Spleen (tissue), 11 donors: ENCODE measurements around the gene GAGE13. TPM values are rescaled to one million over a fixed set of nuclear protein-coding genes. Genes with fewer than 3 reads are reported as not detected.
A peak's percentile ranks its signal among the peaks of the same experiment; 100 is the strongest.
"Not testable (repeated sequence)": the region's sequence is repeated elsewhere in the genome, so short reads cannot be mapped to it uniquely, and the experiment has no call there.

ENCODE experiments used
- DNase-seq: peaks from one replicate; pipeline ENCODE4 v3.0.0-alpha.2; 2020
- H3K27ac ChIP-seq, 8 donors: fragments of 200-600 bp; sonication (generic) in 7 of 8; 1 replicate in 4 of 8; 2 replicates in 4 of 8; pipeline versions ENCODE4 v1.5.0 to v1.8.0; 2016 to 2021; ENCODE audit warnings: inconsistent platforms in 4 of 8, mild to moderate bottlenecking in 4 of 8, moderate library complexity in 1 of 8
- H3K27me3 ChIP-seq, 7 donors: fragments of 200-600 bp; sonication (generic) in 6 of 7; replicated peaks in 1 of 7; 1 replicate in 4 of 7; 2 replicates in 3 of 7; pipeline versions ENCODE4 v1.5.0 to v1.8.0; 2016 to 2021; ENCODE audit warnings: inconsistent platforms in 3 of 7, mild to moderate bottlenecking in 1 of 7
- H3K36me3 ChIP-seq, 6 donors: fragments of 200-600 bp; sonication (generic) in 5 of 6; 1 replicate in 4 of 6; 2 replicates in 2 of 6; pipeline versions ENCODE4 v1.5.0 to v1.8.0; 2016 to 2021; ENCODE audit warnings: inconsistent platforms in 2 of 6
- H3K4me1 ChIP-seq, 6 donors: fragments of 200-600 bp; sonication (generic) in 5 of 6; 1 replicate in 3 of 6; 2 replicates in 3 of 6; pipeline versions ENCODE4 v1.5.0 to v1.8.0; 2016 to 2021; ENCODE audit warnings: inconsistent platforms in 3 of 6
- H3K4me3 ChIP-seq, 8 donors: fragments of 200-600 bp; sonication (generic) in 7 of 8; 1 replicate in 4 of 8; 2 replicates in 4 of 8; pipeline versions ENCODE4 v1.5.0 to v1.8.0; 2016 to 2021; ENCODE audit warnings: inconsistent platforms in 4 of 8, mild to moderate bottlenecking in 4 of 8, moderate library complexity in 2 of 8
- H3K9me3 ChIP-seq, 8 donors: fragments of 200-600 bp; sonication (generic) in 7 of 8; 1 replicate in 4 of 8; 2 replicates in 4 of 8; pipeline versions ENCODE4 v1.5.0 to v1.8.0; 2016 to 2021; ENCODE audit warnings: inconsistent platforms in 4 of 8
- POLR2A ChIP-seq, 3 donors: fragments of 450-650 bp; IDR thresholded peaks; one replicate each; pipeline ENCODE4 v1.5.1; 2017; ENCODE audit warnings: antibody characterized with exemption in 3 of 3, mild to moderate bottlenecking in 1 of 3
- POLR2AphosphoS5 ChIP-seq, 3 donors: sonication (generic); formaldehyde crosslinking; IDR thresholded peaks; one replicate each; pipeline ENCODE4 v1.5.1; 2017; ENCODE audit warnings: antibody characterized with exemption in 3 of 3
- WGBS, 5 donors: extraction: QIAGEN DNeasy Blood & Tissue Kit in 3 of 5; methylation state at CpG; one replicate each; pipeline versions ENCODE4 v1.1.5 to v1.1.7; 2013 to 2018; 5-methylcytosine and 5-hydroxymethylcytosine counted together
- intact Hi-C: fragments of 100-400 bp; cut with DNase I; formaldehyde crosslinking; loops from one replicate; pipeline ENCODE4 v1.15.0; 2023; ENCODE audit warnings: low total_unique reads
- polyA plus RNA-seq, 3 donors: library from polyadenylated mRNA; stranded (reverse); fragments of 200-250 nt; gene quantifications; one replicate each; pipeline ENCODE4 v1.2.1, GENCODE V29; 2013
- total RNA-seq, 7 donors: library from RNA; depleted of rRNA in 3 of 7; stranded (reverse); fragments of >200 nt in 3 of 7; fragmentation: NEBNext Ultra II Directional in 4 of 7; extraction: Animal tissue kit (Norgen Biotek cat#: 25700) in 4 of 7; gene quantifications; one replicate each; pipeline versions ENCODE4 v1.1.0 to v1.2.1, GENCODE V29; 2016 to 2021
- TF ChIP-seq, protein P1 (sequence below), 11 experiments: fragments of 200-600 bp in 7 of 11; fragments of 450-650 bp in 4 of 11; sonication (generic) in 4 of 11; IDR thresholded peaks in 8 of 11; conservative IDR thresholded peaks in 3 of 11; 1 replicate in 7 of 11; 2 replicates in 4 of 11; pipeline versions ENCODE4 v1.4.0 to v1.8.0; 2016 to 2021; ENCODE audit warnings: antibody characterized with exemption in 11 of 11, inconsistent platforms in 4 of 11, mild to moderate bottlenecking in 1 of 11
- donor health status: healthy with polysubstance abuse.
- donor health status: DM: no; HTN: no; CAD: no; lungs with moderate emphysema.
- donor health status: DM: no; HTN: no; CAD: no.
- donor health status: Bipolar disorder and iron deficiency.
- donor health status: healthy.
- donor health status: DM: no; HTN: no; CAD: no.
- donor health status: DM: yes; HTN: yes; CAD: no.

The GAGE13 gene
- total and polyA plus RNA-seq, 10 donors: not detected

DNA sequence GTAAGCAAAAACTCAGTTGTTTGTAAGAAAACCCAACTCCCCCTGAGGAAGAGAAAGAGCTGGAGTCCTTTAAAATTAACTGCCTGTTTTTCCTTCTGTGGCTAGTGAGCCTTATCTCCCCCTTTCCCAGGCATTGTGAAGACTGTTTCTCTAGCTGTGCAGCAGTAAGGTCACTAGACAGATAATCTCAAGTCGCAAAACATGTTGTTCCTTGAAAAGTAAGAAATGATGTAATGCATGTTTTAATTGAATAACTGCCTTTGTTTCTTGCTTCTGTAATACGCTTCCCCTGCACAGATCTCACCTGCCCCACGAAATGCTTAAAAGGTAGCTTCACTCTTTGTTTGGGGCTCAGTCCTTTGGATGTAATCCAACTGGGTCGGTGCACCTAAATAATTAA is 15.3 kb upstream of the GAGE13 start:
- Histone ChIP-seq H3K27ac (no peak overlapping the region), H3K36me3 (no peaks in the 10 kb centered on the region), H3K9me3 (no peaks in the 10 kb centered on the region), H3K27me3 (no peaks in the 10 kb centered on the region), H3K4me3 (no peak overlapping the region), H3K4me1 (no peaks in the 10 kb centered on the region)
- 66 to 85% (median 70%) methylated on average over 4 of the region's 4 CpGs for WGBS, 5 donors
- intact Hi-C loops: no loop called here
- no peak for DNase-seq
- TF ChIP-seq POLR2AphosphoS5 (IDR thresholded peaks at IDR 0.05): no peak
- TF ChIP-seq POLR2A (IDR thresholded peaks at IDR 0.05): no peak
- TF ChIP-seq, protein P1, sequence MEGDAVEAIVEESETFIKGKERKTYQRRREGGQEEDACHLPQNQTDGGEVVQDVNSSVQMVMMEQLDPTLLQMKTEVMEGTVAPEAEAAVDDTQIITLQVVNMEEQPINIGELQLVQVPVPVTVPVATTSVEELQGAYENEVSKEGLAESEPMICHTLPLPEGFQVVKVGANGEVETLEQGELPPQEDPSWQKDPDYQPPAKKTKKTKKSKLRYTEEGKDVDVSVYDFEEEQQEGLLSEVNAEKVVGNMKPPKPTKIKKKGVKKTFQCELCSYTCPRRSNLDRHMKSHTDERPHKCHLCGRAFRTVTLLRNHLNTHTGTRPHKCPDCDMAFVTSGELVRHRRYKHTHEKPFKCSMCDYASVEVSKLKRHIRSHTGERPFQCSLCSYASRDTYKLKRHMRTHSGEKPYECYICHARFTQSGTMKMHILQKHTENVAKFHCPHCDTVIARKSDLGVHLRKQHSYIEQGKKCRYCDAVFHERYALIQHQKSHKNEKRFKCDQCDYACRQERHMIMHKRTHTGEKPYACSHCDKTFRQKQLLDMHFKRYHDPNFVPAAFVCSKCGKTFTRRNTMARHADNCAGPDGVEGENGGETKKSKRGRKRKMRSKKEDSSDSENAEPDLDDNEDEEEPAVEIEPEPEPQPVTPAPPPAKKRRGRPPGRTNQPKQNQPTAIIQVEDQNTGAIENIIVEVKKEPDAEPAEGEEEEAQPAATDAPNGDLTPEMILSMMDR (IDR thresholded peaks at IDR 0.05 in 8 of 11, conservative IDR thresholded peaks at IDR 0.05 in 3 of 11): no peak

DNA sequence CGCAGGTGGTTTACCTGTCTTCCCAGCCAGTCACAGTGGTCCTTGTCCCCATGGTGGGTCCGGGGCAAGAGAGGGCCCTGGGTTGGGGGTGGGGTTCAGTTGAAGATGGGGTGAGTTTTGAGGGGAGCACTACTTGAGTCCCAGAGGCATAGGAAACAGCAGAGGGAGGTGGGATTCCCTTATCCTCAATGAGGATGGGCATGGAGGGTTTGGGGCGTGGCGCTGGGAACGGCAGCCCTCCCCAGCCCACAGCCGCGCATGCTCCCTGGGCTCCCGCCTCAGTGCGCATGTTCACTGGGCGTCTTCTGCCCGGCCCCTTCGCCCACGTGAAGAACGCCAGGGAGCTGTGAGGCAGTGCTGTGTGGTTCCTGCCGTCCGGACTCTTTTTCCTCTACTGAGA is 9.6 kb upstream of the GAGE13 start, which contains the start of gene GAGE12J:
GAGE12J (plus strand) TSS at position 301 of the 400 bp plus-strand sequence. CDS start 1,157 bp downstream, outside the sequence.
- H3K9me3 ChIP-seq, H3K4me1 ChIP-seq, intact Hi-C loops, H3K27me3 ChIP-seq, H3K36me3 ChIP-seq, H3K27ac ChIP-seq, H3K4me3 ChIP-seq, DNase-seq: not testable (repeated sequence)
- WGBS, 5 donors: 88% methylated on average over 1 of the region's 16 CpGs; no CpG with 5 or more reads in 4 of the 5 donors

DNA sequence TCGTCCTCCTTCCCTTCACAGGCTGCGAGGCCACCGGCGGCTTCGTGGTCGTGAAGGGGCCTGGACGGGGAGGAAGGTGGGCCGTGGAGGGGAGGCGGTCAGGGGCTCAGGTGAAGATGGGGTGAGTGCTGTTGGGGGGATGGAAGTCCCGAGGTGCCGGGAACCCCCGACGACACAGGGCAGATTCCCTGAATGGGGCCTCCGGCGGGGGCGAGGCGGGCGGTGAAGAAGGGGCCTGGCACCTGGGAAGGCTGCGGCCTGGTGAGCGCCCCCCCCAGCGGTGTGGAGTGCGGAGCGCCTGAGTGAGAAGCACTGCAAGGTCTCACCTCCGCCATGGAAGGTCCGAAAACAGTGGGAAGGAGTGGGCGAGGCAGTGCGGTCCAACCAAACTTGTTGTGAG is 9.1 kb upstream of the GAGE13 start:
- no CpG with 5 or more reads among the region's 27 CpGs for WGBS, 5 donors
- H3K4me1 ChIP-seq, H3K27me3 ChIP-seq, DNase-seq, H3K4me3 ChIP-seq, intact Hi-C loops, H3K9me3 ChIP-seq, H3K27ac ChIP-seq, H3K36me3 ChIP-seq: not testable (repeated sequence)

DNA sequence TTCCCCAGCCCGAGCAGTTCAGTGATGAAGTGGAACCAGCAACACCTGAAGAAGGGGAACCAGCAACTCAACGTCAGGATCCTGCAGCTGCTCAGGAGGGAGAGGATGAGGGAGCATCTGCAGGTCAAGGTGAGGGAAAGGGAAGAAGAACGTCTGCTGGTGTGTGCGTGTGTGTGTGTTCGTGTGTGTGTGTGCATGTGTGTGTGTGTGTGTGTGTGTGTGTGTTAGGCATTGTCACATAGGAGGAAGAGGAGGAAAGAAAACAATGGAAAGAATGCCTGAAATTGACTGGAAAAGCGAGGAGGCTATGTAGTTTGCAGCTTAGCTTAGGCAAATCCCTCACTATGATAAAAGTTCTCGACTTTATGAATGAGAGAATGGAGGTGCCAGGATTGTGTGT is 7.6 kb upstream of the GAGE13 start:
- intact Hi-C loops, H3K27ac ChIP-seq, H3K4me3 ChIP-seq, H3K9me3 ChIP-seq, H3K27me3 ChIP-seq, DNase-seq, H3K36me3 ChIP-seq, H3K4me1 ChIP-seq: not testable (repeated sequence)
- 61 to 77% methylated on average over 3 to 4 of the region's 7 CpGs; no CpG with 5 or more reads in 3 of the 5 donors for WGBS, 5 donors

DNA sequence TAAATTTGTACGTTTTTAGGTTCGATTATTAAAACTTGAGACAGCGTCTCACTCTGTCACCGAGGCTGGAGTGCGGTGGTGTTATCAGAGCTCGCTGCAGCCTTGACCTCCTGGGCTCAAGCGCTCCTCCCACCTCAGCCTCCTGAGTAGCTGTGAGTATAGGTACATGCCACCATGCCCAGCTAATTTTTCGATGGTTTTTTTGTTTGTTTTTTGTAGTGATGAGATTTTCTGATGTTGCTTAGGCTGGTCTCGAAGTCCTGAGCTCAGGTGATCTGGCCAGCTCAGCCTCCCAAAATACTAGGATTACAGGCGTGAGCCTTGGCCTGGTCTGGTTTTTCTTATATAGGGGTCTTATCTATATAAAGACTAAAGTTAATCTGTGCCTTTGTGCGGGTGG is 961 bp upstream of the GAGE13 start:
- H3K27ac ChIP-seq, H3K9me3 ChIP-seq, H3K4me1 ChIP-seq, H3K36me3 ChIP-seq, H3K27me3 ChIP-seq, DNase-seq, H3K4me3 ChIP-seq, intact Hi-C loops: not testable (repeated sequence)
- 74 to 92% (median 82%) methylated on average over 2 to 10 of the region's 11 CpGs for WGBS, 5 donors

DNA sequence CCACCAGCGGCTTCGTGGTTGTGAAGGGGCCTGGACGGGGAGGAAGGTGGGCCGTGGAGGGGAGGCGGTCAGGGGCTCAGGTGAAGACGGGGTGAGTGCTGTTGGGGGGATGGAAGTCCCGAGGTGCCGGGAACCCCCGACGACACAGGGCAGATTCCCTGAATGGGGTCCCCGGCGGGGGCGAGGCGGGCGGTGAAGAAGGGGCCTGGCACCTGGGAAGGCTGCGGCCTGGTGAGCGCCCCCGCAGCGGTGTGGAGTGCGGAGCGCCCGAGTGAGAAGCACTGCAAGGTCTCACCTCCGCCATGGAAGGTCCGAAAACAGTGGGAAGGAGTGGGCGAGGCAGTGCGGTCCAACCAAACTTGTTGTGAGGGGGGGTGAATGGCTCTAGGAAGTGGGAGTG is 459 bp downstream of the GAGE13 start:
- H3K27ac ChIP-seq, intact Hi-C loops, DNase-seq, H3K4me1 ChIP-seq, H3K4me3 ChIP-seq, H3K9me3 ChIP-seq, H3K27me3 ChIP-seq, H3K36me3 ChIP-seq: not testable (repeated sequence)
- 92% methylated on average over 20 of the region's 26 CpGs; no CpG with 5 or more reads in 4 of the 5 donors for WGBS, 5 donors

DNA sequence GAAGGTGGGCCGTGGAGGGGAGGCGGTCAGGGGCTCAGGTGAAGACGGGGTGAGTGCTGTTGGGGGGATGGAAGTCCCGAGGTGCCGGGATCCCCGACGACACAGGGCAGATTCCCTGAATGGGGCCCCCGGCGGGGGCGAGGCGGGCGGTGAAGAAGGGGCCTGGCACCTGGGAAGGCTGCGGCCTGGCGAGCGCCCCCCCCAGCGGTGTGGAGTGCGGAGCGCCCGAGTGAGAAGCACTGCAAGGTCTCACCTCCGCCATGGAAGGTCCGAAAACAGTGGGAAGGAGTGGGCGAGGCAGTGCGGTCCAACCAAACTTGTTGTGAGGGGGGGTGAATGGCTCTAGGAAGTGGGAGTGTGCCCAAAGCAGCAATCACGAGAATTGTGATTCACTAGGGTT is 10.1 kb downstream of the GAGE13 start:
- peak; percentile 84 for DNase-seq
- H3K27me3 ChIP-seq, H3K36me3 ChIP-seq, intact Hi-C loops, H3K4me3 ChIP-seq, H3K4me1 ChIP-seq, H3K27ac ChIP-seq, H3K9me3 ChIP-seq: not testable (repeated sequence)
- 93 to 97% (median 94%) methylated on average over 11 to 14 of the region's 24 CpGs; no CpG with 5 or more reads in 2 of the 5 donors for WGBS, 5 donors

DNA sequence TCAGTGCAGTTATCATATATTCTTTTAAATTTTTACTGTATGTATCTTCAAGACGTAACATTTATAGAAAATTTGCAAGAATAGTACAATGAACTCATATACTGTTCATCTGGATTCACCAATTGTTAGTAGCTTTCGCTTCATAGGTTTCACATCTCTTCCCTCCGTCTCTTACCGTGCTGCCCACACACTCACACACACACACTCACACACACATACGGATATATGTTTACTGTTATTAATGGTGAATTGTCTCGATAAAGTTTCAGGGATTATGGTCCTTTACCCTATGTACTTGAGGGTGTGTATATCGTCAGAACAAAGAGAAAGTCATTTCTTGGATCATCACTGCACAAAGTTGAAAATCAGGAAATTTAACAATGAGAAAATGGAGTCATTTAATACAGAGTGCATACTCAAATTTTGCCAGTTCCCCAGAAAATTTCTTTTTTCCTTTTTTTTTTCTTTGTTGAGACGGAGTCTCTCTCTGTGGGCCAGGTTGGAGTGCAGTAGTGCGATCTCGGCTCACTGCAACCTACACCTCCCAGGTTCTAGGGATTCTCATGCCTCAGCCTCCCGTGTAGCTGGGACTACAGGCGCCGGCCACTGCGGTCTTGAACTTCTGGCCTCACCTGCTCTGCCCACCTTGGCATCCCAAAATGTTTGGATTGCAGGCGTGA is 13.3 kb downstream of the GAGE13 start:
- H3K36me3 ChIP-seq, H3K27ac ChIP-seq, intact Hi-C loops, H3K4me3 ChIP-seq, H3K27me3 ChIP-seq, H3K9me3 ChIP-seq, H3K4me1 ChIP-seq, DNase-seq: not testable (repeated sequence)
- WGBS, 5 donors: 77 to 83% (median 80%) methylated on average over 10 to 14 of the region's 15 CpGs

DNA sequence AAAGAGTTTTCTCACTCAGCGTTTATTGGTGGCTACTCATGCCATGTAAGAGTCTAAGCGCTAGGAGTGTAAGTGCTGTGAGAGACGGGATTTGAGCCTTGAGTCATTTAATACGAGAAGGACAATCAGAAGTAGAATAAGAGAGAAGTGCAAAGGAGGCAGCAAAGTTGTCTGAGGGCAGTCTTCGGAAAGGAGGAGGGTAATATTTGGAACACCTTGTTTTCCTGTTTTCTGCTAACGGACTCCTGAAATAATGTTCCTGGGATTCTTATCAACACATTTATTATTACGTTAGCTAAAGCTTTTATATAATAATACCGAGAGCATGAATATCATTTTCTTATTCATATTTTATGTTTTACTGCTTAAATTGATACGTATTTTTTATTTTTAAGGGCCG is 14.0 kb downstream of the GAGE13 start:
- H3K27me3 ChIP-seq, DNase-seq, H3K4me1 ChIP-seq, H3K36me3 ChIP-seq, intact Hi-C loops, H3K9me3 ChIP-seq, H3K27ac ChIP-seq, H3K4me3 ChIP-seq: not testable (repeated sequence)
- WGBS, 5 donors: 78 to 88% (median 81%) methylated on average over 3 to 8 of the region's 10 CpGs

DNA sequence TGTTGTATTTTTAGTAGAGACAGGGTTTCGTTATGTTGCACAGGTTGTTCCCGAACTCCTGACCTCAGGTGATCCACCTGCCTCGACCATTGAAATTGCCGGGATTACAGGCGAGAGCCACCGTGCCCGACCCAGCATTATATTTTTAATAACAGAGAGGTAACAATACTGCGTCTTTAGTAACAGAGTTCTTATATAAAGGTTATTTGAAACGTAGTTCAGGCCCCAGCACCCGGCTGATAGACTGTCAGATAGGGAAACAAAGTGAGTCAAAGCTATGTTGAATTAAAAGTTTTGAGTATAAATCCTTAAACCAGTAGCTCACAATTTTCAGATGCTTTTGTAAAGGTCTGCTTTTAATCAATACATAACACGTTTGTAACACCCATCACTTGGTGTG is 14.8 kb downstream of the GAGE13 start:
- H3K27me3 ChIP-seq, H3K4me3 ChIP-seq, DNase-seq, H3K36me3 ChIP-seq, H3K4me1 ChIP-seq, intact Hi-C loops, H3K27ac ChIP-seq, H3K9me3 ChIP-seq: not testable (repeated sequence)
- 84 to 91% (median 91%) methylated on average over 7 to 11 of the region's 11 CpGs for WGBS, 5 donors
